Heart left ventricle (tissue), 13 donors: Measurements from ENCODE around the gene CLSTN2.

ENCODE experiments used
- CTCF ChIP-seq, 12 donors: fragments of 200-600 bp; sonication (generic) in 4 of 12; IDR thresholded peaks; one replicate each; pipeline versions ENCODE4 v1.5.0 to v1.8.0; 2018 to 2022; ENCODE audit warnings: antibody characterized with exemption in 12 of 12, mild to moderate bottlenecking in 5 of 12
- POLR2A ChIP-seq, 2 donors: fragments of 450-650 bp; IDR thresholded peaks; one replicate each; pipeline ENCODE4 v1.6.1; 2017; ENCODE audit warnings: antibody characterized with exemption in 2 of 2, mild to moderate bottlenecking in 2 of 2, moderate library complexity in 2 of 2
- donor health status: ischemic (EF 13 %, LVEDD 7.1; RV severe dilation, severe dysfunction).
- donor health status: DM: no; HTN: yes; CAD: no.
- donor health status: DM: no; HTN: no; CAD: no.
- donor health status: ischemic (EF 25% LVEDD 6.9; RV normal size, moderate dysfunction).
- donor health status: ischemic (EF 25% LVEDD 5.7; RV mildly dilated, moderate dysfunction).
- donor health status: ischemic (EF 35%, LVEDD 5.7; RV mildly dilated, moderate dysfunction).
- donor health status: nonischemic (EF 11% LVEDD 7.7; RV severe dilation, severe dysfunction).
- donor health status: DM: yes; HTN: yes; CAD: no.
- donor health status: PGD.
- donor health status: ischemic (EF 29% LVEDD 5.4; RV normal size, mild dysfunction).
- donor health status: nonischemic (EF 23%, LVEDD 6.1; RV moderate dilation, normal function).

- TF ChIP-seq CTCF (IDR thresholded peaks at IDR 0.05) (no peak), POLR2A (IDR thresholded peaks at IDR 0.05) (no peak)
Observed at GRCh38 chr3:140014831-140015495, 80.0 kb downstream of the CLSTN2 start.
